Non-pigmented ciliary epithelial cell (primary cell): ENCODE measurements around the gene HCRTR1.

ENCODE experiments used
- DNase-seq: peaks from one replicate; pipeline ENCODE4 v3.0.0-alpha.2; 2010; ENCODE audit warnings: low read depth

Gene HCRTR1

GRCh38 chr1:31650161-31651088 lies 32.9 kb downstream of the HCRTR1 start:
- no peak for DNase-seq

- no peak for DNase-seq
Measured at GRCh38 chr1:31651089-31651420, 33.6 kb downstream of the HCRTR1 start.

- no peak for DNase-seq
Measured at GRCh38 chr1:31651766-31652165, 34.3 kb downstream of the HCRTR1 start.

- no peak for DNase-seq
Measured at GRCh38 chr1:31652891-31653499, 35.5 kb downstream of the HCRTR1 start.

GRCh38 chr1:31653717-31654473 lies 36.4 kb downstream of the HCRTR1 start:
- no peak for DNase-seq

- DNase-seq: no peak
Measured at GRCh38 chr1:31654474-31654776, 36.9 kb downstream of the HCRTR1 start.

GRCh38 chr1:31655104-31655503 lies 37.6 kb downstream of the HCRTR1 start:
- no peak for DNase-seq

- DNase-seq: no peak
Measured at GRCh38 chr1:31655756-31656155, 38.3 kb downstream of the HCRTR1 start.

- no peak for DNase-seq
Measured at GRCh38 chr1:31657020-31657804, 39.7 kb downstream of the HCRTR1 start.

- no peak for DNase-seq
Measured at GRCh38 chr1:31657972-31658510, 40.6 kb downstream of the HCRTR1 start.

- DNase-seq: no peak
Measured at GRCh38 chr1:31658721-31659120, 41.2 kb downstream of the HCRTR1 start.

GRCh38 chr1:31659889-31660288 lies 42.4 kb downstream of the HCRTR1 start:
- DNase-seq: no peak

- DNase-seq: no peak
Measured at GRCh38 chr1:31660871-31661455, 43.5 kb downstream of the HCRTR1 start.

- no peak for DNase-seq
Measured at GRCh38 chr1:31661856-31662255, 44.4 kb downstream of the HCRTR1 start.

GRCh38 chr1:31662463-31662862 lies 45.0 kb downstream of the HCRTR1 start:
- no peak for DNase-seq

GRCh38 chr1:31663622-31664452 lies 46.3 kb downstream of the HCRTR1 start:
- DNase-seq: no peak

GRCh38 chr1:31664528-31664927 lies 47.0 kb downstream of the HCRTR1 start:
- DNase-seq: no peak

GRCh38 chr1:31665234-31665878 lies 47.9 kb downstream of the HCRTR1 start:
- no peak for DNase-seq

GRCh38 chr1:31666263-31666963 lies 48.9 kb downstream of the HCRTR1 start:
- peak; percentile 9 for DNase-seq
